Ovary (tissue), 9 donors: Measurements from ENCODE around the gene SUGCT. TPM values are rescaled to one million over a fixed set of nuclear protein-coding genes. Genes with fewer than 3 reads are reported as not detected.

Source experiments
- DNase-seq, 5 donors: peaks; one replicate each; pipeline ENCODE4 v3.0.0-alpha.2; 2019 to 2020
- H3K27ac ChIP-seq, 2 donors: fragments of 200-600 bp; one replicate each; pipeline versions ENCODE4 v1.5.1 to v1.8.0; 2019 to 2022
- H3K27me3 ChIP-seq: fragments of 200-600 bp; one replicate; pipeline ENCODE4 v1.8.0; 2022
- H3K36me3 ChIP-seq: fragments of 200-600 bp; sonication (generic); one replicate; pipeline ENCODE4 v1.5.1; 2019
- H3K4me1 ChIP-seq: one replicate; pipeline ENCODE4 v1.8.1; 2013; ENCODE audit warnings: mild to moderate bottlenecking, moderate library complexity; ENCODE audit not compliant: insufficient read depth
- H3K4me3 ChIP-seq: fragments of 200-600 bp; sonication (generic); one replicate; pipeline ENCODE4 v1.5.1; 2017
- H3K9me3 ChIP-seq, 2 donors: fragments of 200-600 bp in 1 of 2; sonication (generic) in 1 of 2; one replicate each; pipeline versions ENCODE4 v1.5.1 to v1.8.1; 2013 to 2019; ENCODE audit warnings: mild to moderate bottlenecking in 1 of 2, moderate library complexity in 1 of 2
- EP300 ChIP-seq: sonication (generic); formaldehyde crosslinking; IDR thresholded peaks from one replicate; pipeline ENCODE4 v1.6.1; 2017; ENCODE audit warnings: antibody characterized with exemption
- POLR2A ChIP-seq: fragments of 450-650 bp; IDR thresholded peaks from one replicate; pipeline ENCODE4 v1.6.1; 2017; ENCODE audit warnings: antibody characterized with exemption, mild to moderate bottlenecking, moderate library complexity
- WGBS, 3 donors: extraction: QIAGEN DNeasy Blood & Tissue Kit in 1 of 3; methylation state at CpG; one replicate each; pipeline versions ENCODE4 v1.1.5 to v1.1.7; 2013 to 2017; 5-methylcytosine and 5-hydroxymethylcytosine counted together
- intact Hi-C, 4 donors: fragments of 100-400 bp; cut with DNase I; formaldehyde crosslinking; loops; one replicate each; pipeline versions ENCODE4 v1.11.0 to v1.15.1; 2022 to 2023
- polyA plus RNA-seq, 2 donors: library from polyadenylated mRNA; stranded (reverse); fragments of 200-250 nt in 1 of 2; fragments of 350-450 nt in 1 of 2; fragmentation: Illumina TruSeq in 1 of 2; extraction: RNeasy Lipid Tissue Mini Kit (QIAGEN cat#74804) in 1 of 2; gene quantifications; one replicate each; pipeline ENCODE4 v1.2.3, GENCODE V29; 2013 to 2014
- total RNA-seq, 7 donors: library from RNA; depleted of rRNA in 2 of 7; stranded (reverse); fragments of >200 nt in 2 of 7; fragmentation: NEBNext Ultra II Directional in 3 of 7; extraction: Animal tissue kit (Norgen Biotek cat#: 25700) in 3 of 7; gene quantifications; one replicate each; pipeline versions ENCODE4 v1.1.0 to v1.2.4, GENCODE V29; 2016 to 2023
- TF ChIP-seq, protein P1 (sequence below), 3 donors: fragments of 450-650 bp in 2 of 3; fragments of 200-600 bp in 1 of 3; IDR thresholded peaks; one replicate each; pipeline versions ENCODE4 v1.5.1 to v1.8.0; 2016 to 2022; ENCODE audit warnings: antibody characterized with exemption in 3 of 3, mild to moderate bottlenecking in 1 of 3
- donor health status: DM: no; HTN: no; CAD: no; lungs with moderate emphysema.
- donor health status: DM: no; HTN: no; CAD: no.
- donor health status: Bipolar disorder and iron deficiency.
- donor health status: DM: yes; HTN: yes; CAD: no.
- donor health status: DM: no; HTN: no; CAD: no.
- donor health status: DM: yes; HTN: yes; CAD: no.

The SUGCT gene
- total and polyA plus RNA-seq, 9 donors, result 3.4 to 9.3 (median 7.8) TPM

DNA sequence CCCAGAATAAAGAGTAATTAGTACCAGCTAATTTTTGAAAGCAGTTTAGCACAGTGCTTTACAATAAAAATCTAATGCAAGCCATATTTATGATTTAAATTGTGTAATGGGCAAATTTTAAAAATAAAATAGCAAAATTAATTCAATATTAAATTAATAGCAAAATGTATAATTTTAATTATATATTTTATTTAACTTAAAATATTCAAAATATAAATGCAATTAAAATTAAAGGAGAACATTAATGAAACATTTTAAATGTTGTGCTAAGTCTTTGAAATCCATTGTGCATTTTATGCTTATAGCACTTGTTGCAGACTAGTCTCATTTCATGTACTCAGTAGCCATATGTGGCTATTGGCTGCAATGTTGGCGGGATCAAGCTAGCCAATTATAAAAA lies 367.6 kb downstream of the SUGCT start:
- Histone ChIP-seq H3K27me3 (no peaks in the 10 kb centered on the region), H3K9me3 (no peaks in the 10 kb centered on the region), H3K27ac (no peak overlapping the region), H3K36me3 (no peaks in the 10 kb centered on the region), H3K4me3 (no peak overlapping the region), H3K4me1 (no peaks in the 10 kb centered on the region)
- no peak for DNase-seq
- intact Hi-C loops, result no loop called here
- TF ChIP-seq EP300 (no peak), POLR2A (no peak)
- TF ChIP-seq, protein P1, sequence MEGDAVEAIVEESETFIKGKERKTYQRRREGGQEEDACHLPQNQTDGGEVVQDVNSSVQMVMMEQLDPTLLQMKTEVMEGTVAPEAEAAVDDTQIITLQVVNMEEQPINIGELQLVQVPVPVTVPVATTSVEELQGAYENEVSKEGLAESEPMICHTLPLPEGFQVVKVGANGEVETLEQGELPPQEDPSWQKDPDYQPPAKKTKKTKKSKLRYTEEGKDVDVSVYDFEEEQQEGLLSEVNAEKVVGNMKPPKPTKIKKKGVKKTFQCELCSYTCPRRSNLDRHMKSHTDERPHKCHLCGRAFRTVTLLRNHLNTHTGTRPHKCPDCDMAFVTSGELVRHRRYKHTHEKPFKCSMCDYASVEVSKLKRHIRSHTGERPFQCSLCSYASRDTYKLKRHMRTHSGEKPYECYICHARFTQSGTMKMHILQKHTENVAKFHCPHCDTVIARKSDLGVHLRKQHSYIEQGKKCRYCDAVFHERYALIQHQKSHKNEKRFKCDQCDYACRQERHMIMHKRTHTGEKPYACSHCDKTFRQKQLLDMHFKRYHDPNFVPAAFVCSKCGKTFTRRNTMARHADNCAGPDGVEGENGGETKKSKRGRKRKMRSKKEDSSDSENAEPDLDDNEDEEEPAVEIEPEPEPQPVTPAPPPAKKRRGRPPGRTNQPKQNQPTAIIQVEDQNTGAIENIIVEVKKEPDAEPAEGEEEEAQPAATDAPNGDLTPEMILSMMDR (IDR thresholded peaks at IDR 0.05), result no peak
- 91 to 97% (median 95%) methylated on average over 1 of the region's 1 CpG for WGBS, 3 donors

DNA sequence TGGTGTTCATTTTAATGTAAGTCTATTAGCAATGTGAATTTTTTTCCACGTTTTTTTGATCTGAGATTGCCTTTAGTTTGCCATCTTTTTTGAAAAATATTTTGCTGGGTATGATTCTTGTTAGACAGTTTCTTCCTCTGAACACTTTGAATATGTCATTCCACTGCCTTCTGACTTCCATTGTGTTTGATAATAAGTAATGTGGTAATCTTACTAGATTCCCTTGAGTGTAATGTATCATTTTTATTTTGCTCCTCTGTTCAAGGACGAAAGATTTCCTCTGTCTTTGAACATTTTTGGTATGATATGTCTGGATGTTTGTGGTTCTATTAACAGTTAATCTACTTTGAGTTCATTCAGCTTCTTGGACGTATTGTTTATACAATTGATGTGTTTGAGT lies 371.4 kb downstream of the SUGCT start:
- no peaks in the 10 kb centered on the region for H3K36me3 ChIP-seq
- no peaks in the 10 kb centered on the region for H3K27me3 ChIP-seq
- H3K9me3 ChIP-seq, result no peaks in the 10 kb centered on the region
- TF ChIP-seq POLR2A, result no peak
- no peak for TF ChIP-seq EP300
- no peaks in the 10 kb centered on the region for H3K4me1 ChIP-seq
- WGBS, 3 donors, result 67 to 79% (median 74%) methylated on average over 3 of the region's 3 CpGs
- no peak for DNase-seq
- H3K4me3 ChIP-seq, result no peak overlapping the region
- intact Hi-C loops, result no loop called here
- H3K27ac ChIP-seq, result no peak overlapping the region

DNA sequence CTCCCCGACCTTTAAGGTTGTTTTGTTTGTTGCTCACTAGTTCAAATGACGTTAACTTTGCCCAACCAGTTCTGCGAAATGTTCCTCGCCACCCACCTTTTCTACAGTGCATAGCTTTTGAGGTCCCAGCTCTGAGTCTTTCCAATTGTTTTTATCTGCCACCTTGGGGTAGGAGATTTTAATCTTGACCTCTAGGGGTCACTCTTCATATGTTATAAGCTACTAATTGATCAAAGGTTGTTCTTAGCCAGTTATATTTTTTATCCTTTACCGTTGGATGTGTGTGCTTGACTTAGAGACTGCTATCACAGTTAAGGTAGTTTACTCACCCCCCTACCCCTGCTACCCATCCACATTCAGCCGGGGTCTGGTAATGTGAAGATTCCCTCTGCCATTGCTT lies 372.4 kb downstream of the SUGCT start:
- no peak for DNase-seq
- TF ChIP-seq, protein P1 (IDR thresholded peaks at IDR 0.05), result no peak
- TF ChIP-seq EP300 (no peak), POLR2A (no peak)
- Histone ChIP-seq H3K9me3 (no peaks in the 10 kb centered on the region), H3K4me3 (no peak overlapping the region), H3K36me3 (no peaks in the 10 kb centered on the region), H3K27ac (no peak overlapping the region), H3K27me3 (no peaks in the 10 kb centered on the region), H3K4me1 (no peaks in the 10 kb centered on the region)
- intact Hi-C loops, result no loop called here
- 79 to 85% (median 79%) methylated on average over 6 of the region's 6 CpGs for WGBS, 3 donors

DNA sequence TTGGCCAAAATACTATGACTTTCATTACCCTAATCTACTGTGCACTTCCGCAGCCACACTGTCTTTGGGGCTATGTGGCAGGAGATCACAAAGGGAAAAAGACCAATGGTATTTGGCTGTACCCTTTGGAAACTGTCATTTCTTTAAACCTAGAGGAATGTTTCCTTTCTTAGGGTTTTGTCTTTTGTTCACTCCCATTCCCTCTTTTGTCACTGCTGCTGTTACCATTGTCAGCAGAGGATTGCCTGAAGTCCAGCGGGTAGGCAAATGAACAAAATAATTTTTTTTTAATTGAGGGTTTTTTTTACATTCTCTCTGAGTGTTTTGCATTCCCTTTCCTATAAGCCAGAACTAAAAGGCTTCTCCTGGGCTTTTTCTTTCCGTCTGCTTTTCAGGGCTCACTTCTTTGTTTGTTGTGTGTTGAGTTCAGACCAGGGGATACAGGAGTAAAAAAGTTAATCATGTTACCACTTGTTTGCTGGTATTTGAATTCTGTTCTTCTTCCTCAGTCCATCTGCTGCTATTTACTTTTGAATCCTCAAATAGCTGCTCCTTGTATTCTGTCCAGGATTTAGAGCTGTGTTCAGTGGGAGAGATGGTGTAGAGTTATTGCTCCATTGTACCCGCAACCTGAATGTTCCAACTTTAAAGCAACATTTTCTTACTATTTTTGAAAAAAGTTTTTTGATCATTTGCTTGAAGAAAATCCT lies 374.6 kb downstream of the SUGCT start:
- TF ChIP-seq, protein P1 (IDR thresholded peaks at IDR 0.05), result no peak
- TF ChIP-seq POLR2A (no peak), EP300 (no peak)
- Histone ChIP-seq H3K4me3 (no peak overlapping the region), H3K4me1 (no peaks in the 10 kb centered on the region), H3K9me3 (no peaks in the 10 kb centered on the region), H3K36me3 (no peaks in the 10 kb centered on the region), H3K27me3 (no peaks in the 10 kb centered on the region), H3K27ac (no peak overlapping the region)
- intact Hi-C loops, result no loop called here
- 84 to 88% (median 88%) methylated on average over 4 of the region's 4 CpGs for WGBS, 3 donors
- DNase-seq, result no peak

DNA sequence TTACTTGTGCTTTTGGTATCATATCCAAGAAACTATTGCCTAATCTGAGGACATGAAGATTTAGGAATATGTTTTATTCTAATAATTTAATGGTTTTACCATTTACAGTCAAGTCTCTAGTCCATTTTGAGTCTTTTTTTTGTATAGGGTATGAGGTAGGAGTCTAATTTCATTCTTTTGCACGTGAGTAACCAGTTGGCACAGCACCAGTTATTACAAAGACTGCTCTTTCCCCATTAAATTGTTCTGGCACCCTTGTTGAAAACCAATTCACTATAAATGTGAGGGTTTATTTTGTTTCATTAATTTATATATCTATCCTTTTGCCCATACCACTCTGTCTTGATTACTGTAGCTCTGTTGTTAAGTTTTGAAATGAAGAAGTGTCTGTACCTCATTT lies 381.6 kb downstream of the SUGCT start:
- intact Hi-C loops, result no loop called here
- no peak for DNase-seq
- no peaks in the 10 kb centered on the region for H3K36me3 ChIP-seq
- H3K9me3 ChIP-seq, result no peaks in the 10 kb centered on the region
- WGBS, 3 donors, result 11 to 23% (median 20%) methylated on average over 1 of the region's 1 CpG
- TF ChIP-seq POLR2A (no peak), EP300 (no peak)
- TF ChIP-seq, protein P1 (IDR thresholded peaks at IDR 0.05), result no peak
- H3K27me3 ChIP-seq, result no peaks in the 10 kb centered on the region
- no peaks in the 10 kb centered on the region for H3K4me1 ChIP-seq
- no peak overlapping the region for H3K27ac ChIP-seq
- H3K4me3 ChIP-seq, result no peak overlapping the region
